ENCODE results near the gene PGAM2.
"Not testable (repeated sequence)": the region's sequence is repeated elsewhere in the genome, so short reads cannot be mapped to it uniquely, and the experiment has no call there.

DNA sequence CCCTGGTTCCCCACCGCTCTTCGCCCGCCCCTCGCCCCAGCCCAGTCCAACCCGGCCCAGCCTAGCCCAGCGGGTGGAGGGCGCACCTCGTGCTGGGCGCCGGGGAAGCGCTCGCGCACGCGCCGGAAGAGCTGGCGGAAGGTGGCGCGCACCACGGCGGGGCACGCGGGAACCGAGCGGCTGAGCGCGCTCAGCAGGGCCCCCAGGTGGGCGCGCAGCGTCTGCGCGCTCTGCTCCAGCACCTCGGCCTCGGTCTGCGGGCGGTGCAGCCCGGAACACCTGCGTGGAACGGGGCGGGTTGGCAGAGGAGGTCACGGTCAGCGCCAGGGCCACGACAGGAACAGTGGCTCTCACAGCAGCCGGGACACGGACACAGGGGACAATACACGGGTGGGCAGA is 24.9 kb downstream of the PGAM2 start:
- TF ChIP-seq, protein P1, sequence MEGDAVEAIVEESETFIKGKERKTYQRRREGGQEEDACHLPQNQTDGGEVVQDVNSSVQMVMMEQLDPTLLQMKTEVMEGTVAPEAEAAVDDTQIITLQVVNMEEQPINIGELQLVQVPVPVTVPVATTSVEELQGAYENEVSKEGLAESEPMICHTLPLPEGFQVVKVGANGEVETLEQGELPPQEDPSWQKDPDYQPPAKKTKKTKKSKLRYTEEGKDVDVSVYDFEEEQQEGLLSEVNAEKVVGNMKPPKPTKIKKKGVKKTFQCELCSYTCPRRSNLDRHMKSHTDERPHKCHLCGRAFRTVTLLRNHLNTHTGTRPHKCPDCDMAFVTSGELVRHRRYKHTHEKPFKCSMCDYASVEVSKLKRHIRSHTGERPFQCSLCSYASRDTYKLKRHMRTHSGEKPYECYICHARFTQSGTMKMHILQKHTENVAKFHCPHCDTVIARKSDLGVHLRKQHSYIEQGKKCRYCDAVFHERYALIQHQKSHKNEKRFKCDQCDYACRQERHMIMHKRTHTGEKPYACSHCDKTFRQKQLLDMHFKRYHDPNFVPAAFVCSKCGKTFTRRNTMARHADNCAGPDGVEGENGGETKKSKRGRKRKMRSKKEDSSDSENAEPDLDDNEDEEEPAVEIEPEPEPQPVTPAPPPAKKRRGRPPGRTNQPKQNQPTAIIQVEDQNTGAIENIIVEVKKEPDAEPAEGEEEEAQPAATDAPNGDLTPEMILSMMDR (IDR thresholded peaks at IDR 0.05 in 2 of 3, conservative IDR thresholded peaks at IDR 0.05 in 1 of 3; ENCODE audit: borderline replicate concordance in 1 of 3, insufficient read depth in 1 of 3, low read depth in 2 of 3, low read length in 2 of 3) = not testable (repeated sequence)
- not testable (repeated sequence) for TF ChIP-seq CEBPB (IDR thresholded peaks at IDR 0.05; ENCODE audit: low read depth); RAD21 (IDR thresholded peaks at IDR 0.05; ENCODE audit: low read depth); EZH2 (IDR thresholded peaks at IDR 0.05); POLR2AphosphoS5 (IDR thresholded peaks at IDR 0.05; ENCODE audit: low read depth, low read length); EZH2phosphoT487 (IDR thresholded peaks at IDR 0.05; ENCODE audit: borderline replicate concordance); POLR2A (IDR thresholded peaks at IDR 0.05; ENCODE audit: borderline replicate concordance, extremely low read depth, insufficient read depth, insufficient read length); ZFX (IDR thresholded peaks at IDR 0.05); SP1 (IDR thresholded peaks at IDR 0.05; ENCODE audit: low read depth); EGR1 (IDR thresholded peaks at IDR 0.05; ENCODE audit: low read depth)
- TF ChIP-seq, protein P2, sequence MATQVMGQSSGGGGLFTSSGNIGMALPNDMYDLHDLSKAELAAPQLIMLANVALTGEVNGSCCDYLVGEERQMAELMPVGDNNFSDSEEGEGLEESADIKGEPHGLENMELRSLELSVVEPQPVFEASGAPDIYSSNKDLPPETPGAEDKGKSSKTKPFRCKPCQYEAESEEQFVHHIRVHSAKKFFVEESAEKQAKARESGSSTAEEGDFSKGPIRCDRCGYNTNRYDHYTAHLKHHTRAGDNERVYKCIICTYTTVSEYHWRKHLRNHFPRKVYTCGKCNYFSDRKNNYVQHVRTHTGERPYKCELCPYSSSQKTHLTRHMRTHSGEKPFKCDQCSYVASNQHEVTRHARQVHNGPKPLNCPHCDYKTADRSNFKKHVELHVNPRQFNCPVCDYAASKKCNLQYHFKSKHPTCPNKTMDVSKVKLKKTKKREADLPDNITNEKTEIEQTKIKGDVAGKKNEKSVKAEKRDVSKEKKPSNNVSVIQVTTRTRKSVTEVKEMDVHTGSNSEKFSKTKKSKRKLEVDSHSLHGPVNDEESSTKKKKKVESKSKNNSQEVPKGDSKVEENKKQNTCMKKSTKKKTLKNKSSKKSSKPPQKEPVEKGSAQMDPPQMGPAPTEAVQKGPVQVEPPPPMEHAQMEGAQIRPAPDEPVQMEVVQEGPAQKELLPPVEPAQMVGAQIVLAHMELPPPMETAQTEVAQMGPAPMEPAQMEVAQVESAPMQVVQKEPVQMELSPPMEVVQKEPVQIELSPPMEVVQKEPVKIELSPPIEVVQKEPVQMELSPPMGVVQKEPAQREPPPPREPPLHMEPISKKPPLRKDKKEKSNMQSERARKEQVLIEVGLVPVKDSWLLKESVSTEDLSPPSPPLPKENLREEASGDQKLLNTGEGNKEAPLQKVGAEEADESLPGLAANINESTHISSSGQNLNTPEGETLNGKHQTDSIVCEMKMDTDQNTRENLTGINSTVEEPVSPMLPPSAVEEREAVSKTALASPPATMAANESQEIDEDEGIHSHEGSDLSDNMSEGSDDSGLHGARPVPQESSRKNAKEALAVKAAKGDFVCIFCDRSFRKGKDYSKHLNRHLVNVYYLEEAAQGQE (IDR thresholded peaks at IDR 0.05; ENCODE audit: low read depth) = not testable (repeated sequence)
- TF ChIP-seq, protein P3, sequence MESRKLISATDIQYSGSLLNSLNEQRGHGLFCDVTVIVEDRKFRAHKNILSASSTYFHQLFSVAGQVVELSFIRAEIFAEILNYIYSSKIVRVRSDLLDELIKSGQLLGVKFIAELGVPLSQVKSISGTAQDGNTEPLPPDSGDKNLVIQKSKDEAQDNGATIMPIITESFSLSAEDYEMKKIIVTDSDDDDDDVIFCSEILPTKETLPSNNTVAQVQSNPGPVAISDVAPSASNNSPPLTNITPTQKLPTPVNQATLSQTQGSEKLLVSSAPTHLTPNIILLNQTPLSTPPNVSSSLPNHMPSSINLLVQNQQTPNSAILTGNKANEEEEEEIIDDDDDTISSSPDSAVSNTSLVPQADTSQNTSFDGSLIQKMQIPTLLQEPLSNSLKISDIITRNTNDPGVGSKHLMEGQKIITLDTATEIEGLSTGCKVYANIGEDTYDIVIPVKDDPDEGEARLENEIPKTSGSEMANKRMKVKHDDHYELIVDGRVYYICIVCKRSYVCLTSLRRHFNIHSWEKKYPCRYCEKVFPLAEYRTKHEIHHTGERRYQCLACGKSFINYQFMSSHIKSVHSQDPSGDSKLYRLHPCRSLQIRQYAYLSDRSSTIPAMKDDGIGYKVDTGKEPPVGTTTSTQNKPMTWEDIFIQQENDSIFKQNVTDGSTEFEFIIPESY (IDR thresholded peaks at IDR 0.05; ENCODE audit: extremely low read depth, insufficient replicate concordance, low read length) = not testable (repeated sequence)
- TF ChIP-seq, protein P4, sequence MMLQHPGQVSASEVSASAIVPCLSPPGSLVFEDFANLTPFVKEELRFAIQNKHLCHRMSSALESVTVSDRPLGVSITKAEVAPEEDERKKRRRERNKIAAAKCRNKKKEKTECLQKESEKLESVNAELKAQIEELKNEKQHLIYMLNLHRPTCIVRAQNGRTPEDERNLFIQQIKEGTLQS (IDR thresholded peaks at IDR 0.05) = not testable (repeated sequence)
- TF ChIP-seq, protein P5, sequence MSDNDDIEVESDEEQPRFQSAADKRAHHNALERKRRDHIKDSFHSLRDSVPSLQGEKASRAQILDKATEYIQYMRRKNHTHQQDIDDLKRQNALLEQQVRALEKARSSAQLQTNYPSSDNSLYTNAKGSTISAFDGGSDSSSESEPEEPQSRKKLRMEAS (IDR thresholded peaks at IDR 0.05) = not testable (repeated sequence)

Data from HCT116 (cell line).